Medulla oblongata (tissue), 1 donor: ENCODE results near the gene DACT3.

Experiments used
- DNase-seq: peaks from one replicate; pipeline ENCODE4 v3.0.0-alpha.2; 2015; ENCODE audit errors: extremely low spot score

Gene DACT3

GRCh38 chr19:46598372-46598917 lies 62.5 kb downstream of the DACT3 start:
- no peak for DNase-seq
